ENCODE data around the gene UGT1A7. TPM values are rescaled to one million over a fixed set of nuclear protein-coding genes. Genes with fewer than 3 reads are reported as not detected.

Gene UGT1A7
- total RNA-seq, 2 experiments from 2014 or later = not detected

DNA sequence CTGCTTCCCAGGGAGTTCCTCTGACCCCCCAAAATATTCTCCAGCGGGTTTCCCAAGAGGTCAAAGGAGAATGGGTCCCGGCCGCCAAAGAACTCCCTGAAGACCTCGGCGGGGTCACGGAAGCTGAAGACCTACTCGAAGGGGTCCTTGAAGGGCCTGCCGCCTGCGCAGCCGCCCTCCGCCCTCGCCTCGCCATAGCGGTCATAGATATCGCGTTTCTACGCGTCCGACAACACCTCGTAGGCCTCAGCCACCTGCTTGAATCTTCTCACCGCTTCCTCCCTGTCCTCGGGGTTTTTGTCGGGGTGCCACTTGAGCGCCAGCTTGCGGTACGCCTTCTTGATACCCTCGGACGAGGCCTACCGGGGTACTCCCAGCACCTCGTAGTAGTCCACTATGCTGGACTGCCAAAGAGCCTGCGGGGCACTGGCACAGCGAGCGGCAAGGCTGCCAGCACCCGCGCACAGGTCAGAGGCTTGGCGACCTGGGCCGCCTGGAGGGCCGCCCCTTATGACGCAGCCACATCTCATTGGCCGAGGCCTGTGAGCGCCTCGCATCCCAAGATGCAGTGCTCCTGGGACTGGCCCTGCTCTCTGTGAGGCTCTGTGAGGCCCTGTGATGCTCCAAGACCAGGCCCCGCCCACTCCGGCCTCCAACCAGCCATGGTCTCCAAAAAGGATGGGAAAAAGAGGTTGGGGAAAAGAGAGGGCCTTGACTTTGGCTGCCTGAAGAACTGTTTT lies 73.3 kb downstream of the UGT1A7 start:
- no peak for ATAC-seq (ENCODE audit: poor library complexity)
- CTCF ChIA-PET = no interaction called here

DNA sequence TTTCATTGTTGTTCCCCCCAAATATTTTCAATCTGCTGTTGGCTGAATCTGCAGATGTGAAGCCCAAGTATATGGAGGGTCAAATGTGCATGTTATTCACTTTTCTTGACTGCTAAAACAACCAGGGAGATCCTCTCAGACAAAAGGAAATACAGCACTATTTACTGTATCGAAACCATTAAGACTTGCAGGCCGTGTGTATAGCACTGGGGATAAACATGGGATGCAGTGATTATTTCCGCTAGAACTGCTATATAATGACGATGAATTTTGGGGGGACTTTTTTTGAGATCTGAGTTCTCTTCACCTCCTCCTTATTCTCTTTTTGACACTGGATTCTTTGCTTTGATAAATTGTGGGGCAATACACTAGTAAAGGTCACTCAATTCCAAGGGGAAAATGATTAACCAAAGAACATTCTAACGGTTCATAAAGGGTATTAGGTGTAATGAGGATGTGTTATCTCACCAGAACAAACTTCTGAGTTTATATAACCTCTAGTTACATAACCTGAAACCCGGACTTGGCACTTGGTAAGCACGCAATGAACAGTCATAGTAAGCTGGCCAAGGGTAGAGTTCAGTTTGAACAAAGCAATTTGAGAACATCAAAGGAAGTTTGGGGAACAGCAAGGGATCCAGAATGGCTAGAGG lies 74.9 kb downstream of the UGT1A7 start:
- ATAC-seq (ENCODE audit: poor library complexity) (no peak), DNase-seq (no peak)
- TF ChIP-seq, protein P1, sequence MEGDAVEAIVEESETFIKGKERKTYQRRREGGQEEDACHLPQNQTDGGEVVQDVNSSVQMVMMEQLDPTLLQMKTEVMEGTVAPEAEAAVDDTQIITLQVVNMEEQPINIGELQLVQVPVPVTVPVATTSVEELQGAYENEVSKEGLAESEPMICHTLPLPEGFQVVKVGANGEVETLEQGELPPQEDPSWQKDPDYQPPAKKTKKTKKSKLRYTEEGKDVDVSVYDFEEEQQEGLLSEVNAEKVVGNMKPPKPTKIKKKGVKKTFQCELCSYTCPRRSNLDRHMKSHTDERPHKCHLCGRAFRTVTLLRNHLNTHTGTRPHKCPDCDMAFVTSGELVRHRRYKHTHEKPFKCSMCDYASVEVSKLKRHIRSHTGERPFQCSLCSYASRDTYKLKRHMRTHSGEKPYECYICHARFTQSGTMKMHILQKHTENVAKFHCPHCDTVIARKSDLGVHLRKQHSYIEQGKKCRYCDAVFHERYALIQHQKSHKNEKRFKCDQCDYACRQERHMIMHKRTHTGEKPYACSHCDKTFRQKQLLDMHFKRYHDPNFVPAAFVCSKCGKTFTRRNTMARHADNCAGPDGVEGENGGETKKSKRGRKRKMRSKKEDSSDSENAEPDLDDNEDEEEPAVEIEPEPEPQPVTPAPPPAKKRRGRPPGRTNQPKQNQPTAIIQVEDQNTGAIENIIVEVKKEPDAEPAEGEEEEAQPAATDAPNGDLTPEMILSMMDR (IDR thresholded peaks at IDR 0.05) = no peak
- ChIA-PET CTCF (no interaction called here), POLR2A (no interaction called here)
- no peaks in the 10 kb centered on the region for H3K4me1 ChIP-seq (ENCODE audit: insufficient read depth, low read length)
- Mint-ChIP-seq H3K27me3 (peaks cover 23% of the 10 kb centered on the region), H3K4me1 (ENCODE audit: low read depth) (no peaks in the 10 kb centered on the region), H3K9me3 (peaks cover 3% of the 10 kb centered on the region), H3K4me3 (no peak overlapping the region), H3K36me3 (ENCODE audit: low read depth) (no peaks in the 10 kb centered on the region), H3K27ac (no peak overlapping the region)
- H3K36me3 ChIP-seq (ENCODE audit: insufficient read depth, low read length) = no peaks in the 10 kb centered on the region
- H3K4me3 ChIP-seq (ENCODE audit: low read length) = no peak overlapping the region
- no peaks in the 10 kb centered on the region for H3K27me3 ChIP-seq (ENCODE audit: control insufficient read depth in 1 of 2, insufficient read depth in 2 of 2, low read length in 2 of 2)
- no peak overlapping the region for H3K27ac ChIP-seq (ENCODE audit: low read depth in 1 of 2, low read length in 2 of 2)
- H3K9me3 ChIP-seq (ENCODE audit: control insufficient read depth in 1 of 2, insufficient read depth in 1 of 2, low read length in 2 of 2) = peaks cover 0 to 7% of the 10 kb centered on the region in 2 experiments
- intact Hi-C loops (cut with DNase I, micrococcal nuclease) = no loop called here

More for the DNA sequence above, 73.3 kb downstream of the UGT1A7 start:
- H3K9me3 Mint-ChIP-seq = peaks cover 7% of the 10 kb centered on the region
- no peaks in the 10 kb centered on the region for H3K4me1 Mint-ChIP-seq (ENCODE audit: low read depth)
- H3K4me3 Mint-ChIP-seq = no peak overlapping the region
- no peak overlapping the region for H3K27ac ChIP-seq (ENCODE audit: low read depth in 1 of 2, low read length in 2 of 2)
- no peak overlapping the region for H3K4me3 ChIP-seq (ENCODE audit: low read length)
- no peaks in the 10 kb centered on the region for H3K36me3 ChIP-seq (ENCODE audit: insufficient read depth, low read length)
- intact Hi-C loops (cut with DNase I, micrococcal nuclease) = no loop called here
- H3K27me3 ChIP-seq (ENCODE audit: control insufficient read depth in 1 of 2, insufficient read depth in 2 of 2, low read length in 2 of 2) = no peaks in the 10 kb centered on the region
- DNase-seq = no peak
- no peak overlapping the region for H3K27ac Mint-ChIP-seq
- no peaks in the 10 kb centered on the region for H3K36me3 Mint-ChIP-seq (ENCODE audit: low read depth)
- TF ChIP-seq, protein P1 (IDR thresholded peaks at IDR 0.05) = no peak
- no peaks in the 10 kb centered on the region for H3K4me1 ChIP-seq (ENCODE audit: insufficient read depth, low read length)
- POLR2A ChIA-PET = no interaction called here
- peaks cover 0 to 16% of the 10 kb centered on the region in 2 experiments for H3K9me3 ChIP-seq (ENCODE audit: control insufficient read depth in 1 of 2, insufficient read depth in 1 of 2, low read length in 2 of 2)
- H3K27me3 Mint-ChIP-seq = peaks cover 29% of the 10 kb centered on the region

DNA sequence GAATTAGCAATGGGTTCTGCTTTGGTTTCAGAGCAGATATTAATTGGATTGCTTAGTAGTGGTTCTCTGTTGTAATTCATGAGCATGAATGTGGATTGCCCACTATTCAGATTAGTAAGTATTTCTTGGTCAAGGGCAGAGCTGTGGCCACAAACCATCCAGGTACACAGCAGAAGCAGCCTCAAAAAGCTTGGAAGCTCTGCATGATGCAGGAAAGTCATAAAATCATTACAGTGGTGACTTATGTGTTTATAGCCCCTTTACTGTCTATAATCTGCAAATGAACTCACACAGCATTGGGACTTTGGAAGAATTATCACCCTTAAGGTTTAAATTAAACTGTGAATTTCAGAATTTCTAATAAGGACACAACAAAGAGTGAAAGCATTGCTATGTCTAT lies 76.4 kb downstream of the UGT1A7 start:
- Mint-ChIP-seq H3K4me3 (no peak overlapping the region), H3K27ac (no peak overlapping the region), H3K27me3 (peaks cover 16% of the 10 kb centered on the region), H3K4me1 (ENCODE audit: low read depth) (no peaks in the 10 kb centered on the region), H3K36me3 (ENCODE audit: low read depth) (no peaks in the 10 kb centered on the region), H3K9me3 (no peaks in the 10 kb centered on the region)
- H3K4me1 ChIP-seq (ENCODE audit: insufficient read depth, low read length) = no peaks in the 10 kb centered on the region
- TF ChIP-seq, protein P1 (IDR thresholded peaks at IDR 0.05) = no peak
- ATAC-seq (ENCODE audit: poor library complexity) (no peak), DNase-seq (no peak)
- POLR2A ChIA-PET = no interaction called here
- no peak overlapping the region for H3K27ac ChIP-seq (ENCODE audit: low read depth in 1 of 2, low read length in 2 of 2)
- CTCF ChIA-PET = no interaction called here
- H3K4me3 ChIP-seq (ENCODE audit: low read length) = no peak overlapping the region
- peaks cover 0 to 7% of the 10 kb centered on the region in 2 experiments for H3K9me3 ChIP-seq (ENCODE audit: control insufficient read depth in 1 of 2, insufficient read depth in 1 of 2, low read length in 2 of 2)
- intact Hi-C loops (cut with DNase I, micrococcal nuclease) = no loop called here
- no peaks in the 10 kb centered on the region for H3K36me3 ChIP-seq (ENCODE audit: insufficient read depth, low read length)
- no peaks in the 10 kb centered on the region for H3K27me3 ChIP-seq (ENCODE audit: control insufficient read depth in 1 of 2, insufficient read depth in 2 of 2, low read length in 2 of 2)
